ENCODE data around the gene MTHFD2.

DNA sequence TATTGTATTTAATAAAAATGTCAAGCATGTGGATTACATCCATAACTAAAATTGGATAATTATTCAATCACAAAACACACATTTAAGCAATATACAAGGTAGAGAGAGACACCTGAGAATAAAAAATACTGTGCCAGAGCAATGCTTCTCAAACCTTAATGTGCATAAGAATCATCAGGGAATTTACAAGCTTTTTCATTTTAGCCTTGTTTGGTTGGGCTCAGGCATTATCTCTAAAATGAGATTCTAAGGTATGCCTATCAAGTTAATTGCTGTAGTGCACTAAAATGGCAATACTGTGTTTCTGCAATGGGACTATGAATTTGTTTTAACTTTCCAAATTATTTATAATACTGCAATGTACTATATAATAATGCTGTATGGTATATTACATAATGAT, 20.7 kb upstream of the MTHFD2 start:
- TF ChIP-seq, protein P1, sequence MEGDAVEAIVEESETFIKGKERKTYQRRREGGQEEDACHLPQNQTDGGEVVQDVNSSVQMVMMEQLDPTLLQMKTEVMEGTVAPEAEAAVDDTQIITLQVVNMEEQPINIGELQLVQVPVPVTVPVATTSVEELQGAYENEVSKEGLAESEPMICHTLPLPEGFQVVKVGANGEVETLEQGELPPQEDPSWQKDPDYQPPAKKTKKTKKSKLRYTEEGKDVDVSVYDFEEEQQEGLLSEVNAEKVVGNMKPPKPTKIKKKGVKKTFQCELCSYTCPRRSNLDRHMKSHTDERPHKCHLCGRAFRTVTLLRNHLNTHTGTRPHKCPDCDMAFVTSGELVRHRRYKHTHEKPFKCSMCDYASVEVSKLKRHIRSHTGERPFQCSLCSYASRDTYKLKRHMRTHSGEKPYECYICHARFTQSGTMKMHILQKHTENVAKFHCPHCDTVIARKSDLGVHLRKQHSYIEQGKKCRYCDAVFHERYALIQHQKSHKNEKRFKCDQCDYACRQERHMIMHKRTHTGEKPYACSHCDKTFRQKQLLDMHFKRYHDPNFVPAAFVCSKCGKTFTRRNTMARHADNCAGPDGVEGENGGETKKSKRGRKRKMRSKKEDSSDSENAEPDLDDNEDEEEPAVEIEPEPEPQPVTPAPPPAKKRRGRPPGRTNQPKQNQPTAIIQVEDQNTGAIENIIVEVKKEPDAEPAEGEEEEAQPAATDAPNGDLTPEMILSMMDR (IDR thresholded peaks at IDR 0.05) = no peak
- no peak for TF ChIP-seq POLR2A (IDR thresholded peaks at IDR 0.05)
